Stimulated activated CD8-positive, alpha-beta memory T cell treated with anti-CD3 and anti-CD28 coated beads, Interleukin-7, amount 100 ng/mL, for 24 hours (primary cell): Measurements from ENCODE around the gene WDTC1.
"Not testable (repeated sequence)": the region's sequence is repeated elsewhere in the genome, so short reads cannot be mapped to it uniquely, and the experiment has no call there.

Experiments
- DNase-seq: peaks from one replicate; pipeline ENCODE4 v3.0.0-alpha.2; 2020; ENCODE audit warnings: low read depth

Gene WDTC1

GRCh38 chr1:27234049-27234882, at the start of gene WDTC1:
Gene WDTC1 (plus strand): TSS chr1:27234632. CDS start chr1:27261055, 26,423 bp downstream.
- DNase-seq = peak; percentile 95

GRCh38 chr1:27184665-27185064, 49.8 kb upstream of the WDTC1 start:
- DNase-seq = not testable (repeated sequence)

- no peak for DNase-seq
These were observed 42.3 kb upstream of the WDTC1 start for GRCh38 chr1:27192039-27192529.

- DNase-seq = no peak
These were observed 41.2 kb upstream of the WDTC1 start for GRCh38 chr1:27193194-27193593.

GRCh38 chr1:27201295-27201694, 33.1 kb upstream of the WDTC1 start:
- no peak for DNase-seq

GRCh38 chr1:27203946-27204345, 30.5 kb upstream of the WDTC1 start:
- DNase-seq = no peak

- DNase-seq = not testable (repeated sequence)
These were observed 27.2 kb upstream of the WDTC1 start for GRCh38 chr1:27207238-27207637.

- not testable (repeated sequence) for DNase-seq
These were observed 26.1 kb upstream of the WDTC1 start for GRCh38 chr1:27208143-27208850.

GRCh38 chr1:27216466-27216865, 18.0 kb upstream of the WDTC1 start:
- no peak for DNase-seq

- DNase-seq = no peak
These were observed 17.0 kb upstream of the WDTC1 start for GRCh38 chr1:27217401-27217800.

GRCh38 chr1:27218736-27219135, 15.7 kb upstream of the WDTC1 start:
- DNase-seq = no peak

GRCh38 chr1:27220096-27220495, 14.3 kb upstream of the WDTC1 start:
- DNase-seq = no peak

GRCh38 chr1:27220702-27221497, 13.5 kb upstream of the WDTC1 start:
- DNase-seq = not testable (repeated sequence)

GRCh38 chr1:27225621-27226020, 8.8 kb upstream of the WDTC1 start:
- DNase-seq = no peak

- DNase-seq = no peak
These were observed 6.7 kb upstream of the WDTC1 start for GRCh38 chr1:27227765-27228164.

GRCh38 chr1:27233667-27234048, 774 bp upstream of the WDTC1 start:
- DNase-seq = peak; percentile 1

- no peak for DNase-seq
These were observed 1.4 kb downstream of the WDTC1 start for GRCh38 chr1:27235827-27236226.

GRCh38 chr1:27237112-27237511, 2.7 kb downstream of the WDTC1 start:
- no peak for DNase-seq

GRCh38 chr1:27238032-27238431, 3.6 kb downstream of the WDTC1 start:
- no peak for DNase-seq

- no peak for DNase-seq
These were observed 7.2 kb downstream of the WDTC1 start for GRCh38 chr1:27241677-27242076.

- not testable (repeated sequence) for DNase-seq
These were observed 9.2 kb downstream of the WDTC1 start for GRCh38 chr1:27243665-27244064.

GRCh38 chr1:27246194-27246593, 11.8 kb downstream of the WDTC1 start:
- no peak for DNase-seq
